Measurements from ENCODE around the gene CAMK2G.

Gene CAMK2G

DNA sequence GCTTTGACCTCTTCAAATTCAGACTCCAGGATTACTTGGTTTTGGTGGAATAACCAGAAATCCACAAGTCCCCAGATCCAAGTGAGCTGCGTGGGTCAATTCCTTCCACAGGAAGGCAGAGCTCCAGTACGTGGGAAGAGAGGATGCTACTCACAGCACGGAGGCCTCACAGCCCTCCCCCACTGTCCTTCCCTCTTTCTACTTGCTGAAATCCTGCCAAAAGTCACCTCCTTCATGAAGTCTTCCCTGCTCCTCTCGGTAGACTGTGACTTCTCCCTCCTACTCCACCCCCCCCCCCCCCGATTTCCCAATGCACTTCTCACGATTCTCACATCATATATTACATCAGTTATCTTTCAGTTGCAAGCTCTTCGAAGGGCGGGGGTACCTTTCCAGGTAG lies 12.3 kb downstream of the CAMK2G start:
- no peak for DNase-seq

DNA sequence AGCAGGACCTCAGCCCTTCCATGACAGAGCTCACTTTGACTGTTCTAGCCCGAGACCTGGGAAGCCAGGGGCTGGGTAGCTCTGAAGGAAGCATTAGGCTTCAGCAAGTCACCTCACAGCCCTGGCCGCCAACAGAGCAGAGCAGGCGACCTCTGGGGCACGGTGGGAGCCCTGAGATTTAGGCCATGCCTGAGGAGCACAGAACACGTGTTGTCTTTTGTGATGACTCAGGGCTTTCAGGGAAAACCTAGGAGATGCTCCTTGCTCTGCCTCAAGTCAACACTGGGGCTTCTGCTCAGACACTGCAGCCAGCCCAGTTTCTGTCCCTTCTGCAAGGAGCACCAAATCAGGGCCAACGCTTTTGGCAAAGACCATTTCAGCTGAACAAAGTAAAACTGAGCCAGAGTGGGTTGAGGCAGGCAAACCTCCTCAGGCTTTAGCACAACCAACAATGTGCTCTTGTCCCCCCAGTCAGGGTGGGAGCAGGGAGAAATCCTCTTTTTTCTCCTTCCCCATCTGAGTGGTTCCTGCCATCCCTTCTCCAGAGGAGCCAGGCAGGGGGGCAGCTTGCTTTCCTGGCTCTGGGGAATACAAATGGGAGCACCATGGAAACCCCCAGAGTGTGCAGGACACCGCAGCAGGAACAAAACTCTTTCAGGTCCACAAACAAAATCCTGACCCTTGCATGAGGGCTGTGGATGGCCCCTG lies 14.4 kb downstream of the CAMK2G start:
- DNase-seq, result no peak

DNA sequence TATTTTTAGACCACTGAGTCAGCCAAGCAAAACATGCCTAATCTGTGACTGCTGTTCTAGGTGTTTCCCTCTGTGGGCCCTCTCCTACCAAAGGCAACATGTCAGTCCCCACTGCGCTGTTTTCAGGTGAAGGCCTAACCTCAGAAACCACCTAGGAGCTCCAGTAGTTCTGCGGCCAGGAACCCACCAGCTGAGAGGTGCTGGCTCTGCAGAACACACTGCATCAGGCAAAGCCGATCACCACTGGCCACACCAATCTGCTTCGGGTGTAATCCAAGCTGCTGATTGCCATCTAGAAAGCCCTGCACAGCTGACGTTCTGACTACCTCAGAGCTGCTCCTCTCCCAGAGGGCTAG lies 14.9 kb downstream of the CAMK2G start:
- no peak for DNase-seq

DNA sequence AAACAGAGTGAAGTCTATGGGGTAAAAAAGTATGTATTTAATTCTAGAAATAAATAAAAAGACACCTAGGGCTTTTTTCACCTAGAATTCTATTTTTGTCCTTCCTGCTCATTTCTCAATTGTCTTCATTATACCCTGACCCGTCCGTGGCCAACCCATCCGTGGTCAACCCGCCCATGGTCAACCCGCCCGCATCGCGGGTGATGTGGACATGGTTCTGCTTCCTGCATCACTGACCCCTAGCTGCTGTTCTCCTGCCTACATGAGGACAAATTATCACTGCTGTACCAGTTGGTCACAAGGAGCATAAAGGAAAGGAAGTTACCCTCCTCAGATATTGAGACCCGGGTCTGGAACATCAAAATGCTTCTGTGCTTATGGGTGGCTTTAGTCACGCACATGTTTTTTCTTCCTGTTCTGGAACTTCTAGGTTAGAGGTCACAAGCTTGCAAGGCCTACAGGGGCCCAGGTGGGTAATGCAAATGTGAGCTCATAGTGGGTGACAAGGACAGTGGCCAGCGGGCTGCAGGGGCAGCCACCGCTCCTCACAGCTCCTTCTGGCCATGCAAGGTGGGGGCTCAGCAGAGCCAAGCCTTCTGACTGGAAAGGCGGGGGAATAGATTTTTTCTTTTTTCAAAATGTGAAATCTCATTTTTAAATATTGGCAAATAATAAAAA lies 15.5 kb downstream of the CAMK2G start:
- no peak for DNase-seq

DNA sequence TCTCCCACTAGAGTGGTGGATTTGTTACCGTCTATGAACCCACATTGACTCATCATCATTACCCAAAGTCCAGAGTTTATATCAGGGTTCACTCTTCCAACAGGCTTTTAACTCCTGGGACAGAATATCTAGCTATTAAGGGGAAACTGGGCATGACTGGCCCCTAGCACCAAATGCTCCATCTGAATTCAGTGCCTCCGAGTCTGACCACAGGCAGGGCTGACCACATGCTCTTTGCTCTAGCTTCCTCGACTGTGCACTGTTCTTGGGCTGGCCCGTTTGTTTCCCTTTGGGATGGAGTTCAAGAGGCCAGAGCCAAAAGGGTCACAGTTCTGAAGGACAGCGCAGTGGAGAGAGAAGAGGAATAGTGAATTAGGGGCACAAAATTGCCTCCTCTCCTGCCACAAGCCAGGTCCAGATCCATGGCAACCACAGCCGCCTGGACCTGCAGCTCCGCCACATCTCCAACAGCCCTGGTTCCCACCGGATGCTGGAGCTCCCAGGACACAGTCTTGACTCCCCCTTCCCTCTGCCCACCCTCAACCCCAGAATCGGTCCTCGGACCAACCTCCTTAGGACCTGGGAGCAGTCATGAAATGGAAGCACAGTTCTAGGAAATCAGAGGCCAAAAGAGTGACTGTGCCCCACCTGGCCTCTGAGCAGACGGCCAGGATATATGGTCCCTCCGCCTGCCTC lies 16.2 kb downstream of the CAMK2G start:
- DNase-seq, result no peak

DNA sequence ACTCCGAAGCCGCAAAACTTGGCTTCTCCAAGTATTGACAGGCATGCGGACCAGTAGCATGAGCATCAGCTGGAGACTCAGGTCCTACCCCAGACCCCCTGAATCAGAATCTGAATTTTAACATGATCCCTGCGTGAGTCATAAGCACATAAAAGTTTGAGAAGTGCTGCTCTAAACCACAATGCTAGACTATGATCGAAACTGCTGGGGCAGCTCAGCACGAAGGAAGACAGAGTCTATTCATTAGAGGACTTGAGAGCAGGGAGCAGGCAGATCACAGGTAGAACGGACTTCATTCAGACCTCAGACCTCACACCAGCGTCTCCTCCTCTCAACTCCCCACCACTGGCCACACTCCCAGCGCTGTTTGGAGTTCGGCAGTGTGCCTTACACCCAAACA lies 16.9 kb downstream of the CAMK2G start:
- peak; percentile 68 for DNase-seq

DNA sequence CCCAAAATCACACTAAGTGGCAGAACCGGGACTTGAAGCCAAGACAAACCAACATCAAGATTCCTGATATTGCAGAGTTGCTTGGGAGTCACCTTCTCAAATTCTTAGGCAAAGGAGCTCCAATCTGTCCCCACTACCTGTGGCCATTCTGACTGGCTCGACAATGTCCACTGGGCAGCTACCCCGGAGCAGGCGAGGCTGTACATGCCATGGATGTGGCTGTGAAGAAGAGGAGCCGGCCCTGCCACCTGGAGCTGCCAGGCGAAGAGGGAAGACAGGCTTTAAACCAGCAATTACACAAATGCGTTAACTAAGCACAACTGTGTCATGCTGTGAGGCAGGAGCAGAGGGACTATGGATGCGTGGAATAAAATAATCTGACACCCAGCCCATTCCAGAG lies 18.1 kb downstream of the CAMK2G start:
- no peak for DNase-seq

DNA sequence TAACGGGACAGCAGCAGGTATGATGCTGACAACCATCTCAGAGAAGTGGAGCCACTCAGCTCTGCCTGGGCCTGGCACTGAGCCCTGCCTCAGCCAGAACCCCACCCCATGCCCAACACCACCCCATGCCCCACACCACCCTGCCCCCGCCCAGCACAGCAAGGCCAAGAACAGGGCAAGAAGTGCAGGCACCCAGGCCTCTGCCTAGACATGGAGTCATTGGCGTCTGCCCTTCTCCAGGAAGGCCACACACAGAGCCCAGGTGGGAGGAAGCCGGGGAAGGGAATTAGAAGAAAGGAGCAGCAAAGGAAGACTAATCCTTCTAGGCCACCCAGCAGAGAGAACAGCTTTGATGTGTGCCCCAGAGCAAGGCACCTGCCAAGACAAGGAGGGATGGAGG lies 18.9 kb downstream of the CAMK2G start:
- DNase-seq, result no peak

DNA sequence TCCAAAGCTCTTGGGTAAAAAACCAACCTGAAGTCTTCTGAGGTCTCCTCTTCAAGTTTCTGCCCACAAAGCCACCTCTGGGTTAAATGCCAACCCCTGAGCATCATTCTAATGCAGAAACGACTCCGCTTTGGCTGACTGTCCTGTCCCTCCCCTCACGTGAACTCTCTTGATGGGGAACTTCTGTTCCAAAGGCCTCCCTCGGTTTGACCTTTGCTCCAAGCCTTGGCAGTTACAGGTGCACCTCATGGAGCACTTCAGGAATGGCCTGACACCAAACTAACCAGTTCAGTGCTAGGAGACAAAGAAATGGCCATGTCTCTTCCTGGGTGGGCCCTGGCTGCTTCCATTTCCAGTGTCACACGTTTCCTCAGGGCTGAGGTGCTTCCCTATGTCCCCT lies 20.0 kb downstream of the CAMK2G start:
- no peak for DNase-seq

DNA sequence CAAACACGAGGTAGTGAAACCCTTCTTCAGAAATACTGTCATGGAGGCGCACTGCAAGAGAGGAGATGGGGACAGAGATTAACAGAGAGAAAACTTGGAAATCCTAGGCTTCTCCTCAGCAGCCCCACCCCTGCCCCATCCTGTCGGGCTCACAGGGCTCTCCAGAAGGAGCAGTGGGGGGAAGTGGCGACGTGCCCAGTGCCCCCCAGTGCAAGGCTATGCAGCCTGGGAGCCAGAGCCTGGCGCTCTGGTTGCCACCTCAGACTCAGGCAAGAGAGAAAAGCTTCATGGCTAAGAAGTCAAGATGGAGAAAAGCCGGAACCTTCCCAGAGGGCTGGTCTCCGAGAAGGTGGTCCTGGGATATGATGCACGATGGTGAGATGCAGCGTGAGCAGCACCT lies 21.2 kb downstream of the CAMK2G start:
- no peak for DNase-seq

DNA sequence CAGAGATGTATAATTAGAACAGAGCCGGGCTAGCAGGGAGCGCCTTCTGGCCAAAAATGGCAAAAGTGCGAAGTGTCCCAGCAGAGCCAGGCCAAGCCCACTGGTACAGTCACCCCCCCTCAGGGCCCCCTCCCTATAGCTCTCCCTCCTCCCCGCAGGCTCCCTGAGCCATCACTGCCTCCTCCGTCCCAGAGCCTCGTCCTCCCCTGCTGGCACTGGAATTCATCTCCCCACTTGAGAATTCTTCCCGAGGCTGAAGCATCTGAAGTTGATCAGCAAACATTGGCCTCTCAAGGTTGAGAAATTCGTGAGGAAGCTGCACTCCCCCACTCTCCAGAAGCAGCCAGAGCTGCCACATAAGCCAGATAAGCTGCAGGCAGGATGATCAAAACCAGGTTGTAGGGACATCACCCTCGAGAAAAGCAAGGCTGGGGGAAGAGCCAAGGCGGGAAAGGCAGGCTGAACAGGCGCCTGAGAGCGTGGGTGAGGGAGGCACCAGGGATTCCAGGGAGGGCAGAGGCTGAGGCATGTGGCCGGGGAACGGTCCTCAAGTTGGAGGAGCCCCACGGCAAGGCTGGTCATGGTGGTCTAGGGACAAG lies 23.4 kb downstream of the CAMK2G start:
- peak; percentile 95 for DNase-seq

DNA sequence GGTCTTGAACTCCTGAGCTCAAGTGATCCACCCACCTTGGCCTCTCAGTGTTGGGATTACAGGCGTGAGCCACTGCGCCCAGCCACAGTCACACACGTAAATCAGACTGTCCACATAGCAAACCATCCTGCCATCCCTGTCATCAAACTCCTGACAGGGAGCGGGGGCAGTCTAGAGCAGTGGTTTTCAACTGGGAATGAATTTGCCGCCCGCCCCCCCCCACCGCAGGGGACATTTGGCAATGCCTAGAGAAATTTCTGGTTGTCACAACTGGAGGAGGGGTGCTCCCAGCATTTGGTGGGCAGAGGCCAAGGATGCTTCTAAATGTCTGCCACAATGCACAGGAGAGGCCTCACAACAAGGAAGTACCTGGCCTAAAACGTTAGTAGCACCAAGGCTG lies 24.1 kb downstream of the CAMK2G start:
- DNase-seq, result no peak

DNA sequence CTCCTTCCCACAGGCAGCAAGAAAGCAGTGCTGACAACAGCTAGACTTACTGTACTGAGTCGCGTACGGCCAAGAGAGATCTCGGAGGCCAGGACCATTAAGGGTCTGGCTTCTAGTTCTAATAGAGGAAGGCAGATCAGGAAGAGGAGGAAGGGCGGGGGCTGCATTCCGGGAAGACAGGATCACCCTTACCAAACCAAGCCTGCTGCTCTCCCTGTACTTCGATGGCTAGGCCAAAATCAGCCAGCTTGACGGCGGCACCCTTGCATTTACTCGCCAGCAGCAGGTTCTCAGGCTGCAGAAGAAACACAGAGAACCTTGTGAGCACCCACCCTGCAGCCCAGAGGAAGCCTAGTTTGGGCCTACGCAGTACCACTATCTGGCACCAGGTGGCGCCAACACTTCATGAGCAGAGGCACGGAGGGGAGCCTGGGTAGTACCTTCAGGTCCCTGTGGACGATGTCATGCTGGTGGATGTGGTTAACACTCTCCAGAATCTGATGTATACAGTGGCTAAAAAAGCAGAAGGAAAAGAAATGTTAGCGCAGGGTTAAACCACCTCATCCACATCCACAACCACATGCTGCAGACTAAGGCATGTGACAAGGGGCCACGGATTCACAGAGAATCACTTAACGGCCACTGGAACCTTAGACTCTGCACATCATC lies 25.4 kb downstream of the CAMK2G start:
- peak; percentile 83 for DNase-seq

DNA sequence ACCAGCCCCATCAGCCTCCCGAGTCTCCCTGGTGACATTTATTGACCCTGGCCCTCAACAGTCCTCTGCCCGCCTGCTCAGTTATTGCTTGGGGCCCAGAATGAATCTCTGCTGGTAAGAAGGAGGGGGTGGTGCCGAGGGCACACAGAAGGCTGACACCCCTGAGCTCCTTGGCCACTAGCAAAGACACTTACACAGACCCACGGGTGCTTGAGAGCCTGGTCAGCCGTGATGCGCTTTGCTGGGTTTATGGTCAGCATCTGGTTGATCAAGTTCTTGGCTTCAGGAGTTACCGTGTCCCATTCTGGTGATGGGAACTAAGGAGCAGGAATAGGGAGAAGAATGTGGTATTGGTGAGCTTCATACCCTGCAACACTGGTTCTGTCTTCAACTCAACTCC lies 27.3 kb downstream of the CAMK2G start:
- DNase-seq, result no peak

DNA sequence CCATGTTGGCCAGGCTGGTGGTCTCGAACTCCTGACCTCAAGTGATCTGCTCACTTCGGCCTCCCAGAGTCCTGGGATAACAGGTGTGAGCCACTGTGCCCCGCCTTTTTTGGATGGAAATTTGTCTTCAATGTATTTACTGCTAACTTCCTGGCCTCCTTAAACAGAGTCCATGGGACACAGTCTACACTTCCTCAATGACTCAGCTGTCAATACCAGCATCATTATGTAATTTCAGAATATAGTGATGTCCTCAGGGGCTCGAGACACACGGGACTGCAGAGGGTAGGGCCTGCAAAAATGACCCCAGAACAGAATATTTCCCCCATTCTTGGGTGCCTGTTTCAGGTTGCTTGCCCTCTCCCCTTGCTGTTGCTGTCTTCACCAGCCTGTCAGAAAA lies 31.1 kb downstream of the CAMK2G start:
- peak; percentile 12 for DNase-seq

DNA sequence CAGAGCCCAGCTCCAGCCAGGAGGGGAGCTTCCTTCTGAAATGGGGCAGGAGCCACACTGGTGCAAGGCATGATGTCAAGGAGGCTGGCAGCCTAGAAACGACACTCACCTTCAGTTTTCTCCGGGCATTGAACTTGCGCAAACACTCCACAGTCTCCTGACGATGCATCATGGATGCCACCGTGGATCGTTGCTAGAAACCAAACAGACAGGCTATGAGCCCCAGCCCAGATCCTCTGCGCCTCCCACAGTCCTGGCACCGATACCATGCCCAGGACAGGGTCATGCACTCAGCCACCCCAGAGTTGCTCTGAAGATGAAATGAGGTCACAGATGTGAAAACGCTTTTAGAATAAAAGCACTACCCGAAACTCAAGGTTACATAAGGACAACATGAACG lies 32.0 kb downstream of the CAMK2G start:
- DNase-seq, result no peak

DNA sequence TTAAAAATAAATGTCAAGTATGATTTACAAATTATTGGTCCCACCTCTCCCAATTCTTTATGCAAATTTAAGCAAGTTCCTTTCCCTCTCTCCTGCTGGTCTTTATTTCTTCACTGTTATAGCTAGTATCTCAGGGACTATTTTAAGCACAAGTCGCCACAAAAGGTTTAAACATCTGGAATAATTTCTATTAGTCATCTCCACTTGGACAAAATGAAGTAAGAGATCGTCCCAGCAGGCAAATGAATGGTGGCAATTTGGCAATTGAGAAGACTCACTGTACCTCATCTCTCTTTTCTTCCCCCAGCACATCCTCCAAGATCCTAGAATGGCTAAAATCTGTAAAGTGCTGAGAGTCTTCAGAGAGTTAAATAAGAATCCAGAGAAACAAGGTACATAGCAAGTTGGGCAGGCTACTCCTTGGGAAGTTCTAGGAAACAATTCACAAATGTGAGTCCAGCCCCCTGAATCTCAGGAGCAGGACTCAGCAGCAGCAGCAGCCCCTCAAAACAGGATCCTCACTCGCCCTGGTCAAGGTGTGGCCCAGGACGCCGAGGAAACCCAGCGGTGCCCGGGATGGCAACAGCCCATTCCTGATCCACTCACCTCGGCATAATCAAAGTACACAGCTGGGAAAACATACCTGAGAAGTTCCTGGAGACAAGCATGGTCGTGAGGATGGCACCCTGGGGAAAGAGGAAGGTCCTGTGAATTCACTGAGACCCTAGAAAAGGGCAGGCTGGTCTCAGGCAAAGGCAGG lies 32.6 kb downstream of the CAMK2G start:
- peak; percentile 30 for DNase-seq

DNA sequence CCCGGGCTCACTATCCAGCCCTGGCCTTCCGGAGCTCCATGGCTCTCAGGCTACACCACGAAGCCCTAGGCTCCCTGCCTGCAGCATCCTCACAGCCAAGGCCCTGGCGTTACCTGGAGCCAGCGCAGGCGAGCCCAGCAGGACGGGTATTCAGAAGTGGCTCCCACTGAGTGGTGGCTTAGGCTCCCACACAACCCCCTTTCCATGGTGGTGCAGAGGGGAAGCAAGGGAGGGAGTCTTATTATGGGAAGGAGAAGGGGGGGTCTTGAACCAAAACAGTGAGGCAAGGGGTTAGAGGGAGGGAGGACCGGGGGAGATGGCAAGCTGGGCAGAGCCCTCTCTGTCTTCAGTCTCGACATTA lies 33.3 kb downstream of the CAMK2G start:
- no peak for DNase-seq

DNA sequence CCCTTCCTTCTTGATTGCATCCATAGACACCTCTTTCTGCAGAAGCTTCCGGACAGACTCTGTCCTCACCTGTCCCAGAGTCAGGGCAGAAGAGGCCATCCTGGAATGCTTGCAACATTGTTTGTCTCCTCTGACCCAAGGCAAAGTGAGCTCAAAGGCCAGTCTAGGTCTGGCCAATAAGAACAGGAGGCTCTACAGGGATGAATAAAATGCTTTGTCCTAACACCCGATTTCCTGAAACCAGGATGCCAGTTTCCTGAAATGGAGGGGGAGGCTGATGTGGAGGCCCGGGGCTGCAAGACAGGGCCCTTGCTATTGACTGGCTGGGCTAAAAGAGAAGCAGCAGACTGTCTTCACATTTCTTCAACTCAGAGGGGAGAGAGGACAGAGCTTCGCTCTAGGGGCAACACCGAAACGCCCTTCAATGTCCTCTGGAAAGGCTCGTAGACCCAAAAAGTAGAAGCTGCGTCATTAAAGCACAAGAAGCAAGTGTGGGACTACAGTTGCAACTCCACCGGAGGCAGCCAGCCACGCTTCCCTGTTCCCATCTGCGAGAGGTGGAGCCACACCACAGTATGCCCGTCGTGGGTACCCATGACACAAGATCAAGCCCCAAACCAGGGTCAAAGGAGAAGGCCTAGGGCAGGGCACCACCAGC lies 33.8 kb downstream of the CAMK2G start:
- no peak for DNase-seq

DNA sequence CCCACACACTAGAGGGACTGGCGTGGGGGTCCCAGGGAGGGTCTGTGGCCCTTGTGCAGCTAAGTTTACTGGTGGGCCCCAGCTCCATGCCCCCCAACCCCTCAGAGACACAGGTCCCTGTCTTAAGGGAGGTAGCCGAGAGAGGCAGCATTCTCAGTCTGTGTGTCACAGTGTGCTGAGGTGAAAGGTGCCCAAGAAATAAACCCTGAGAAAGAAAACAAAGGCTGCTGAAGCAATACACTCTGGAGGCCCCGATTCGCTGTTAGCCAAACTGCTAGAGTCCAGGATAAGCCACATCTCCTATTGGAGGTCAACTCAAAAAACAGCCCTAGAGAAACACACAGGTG lies 34.3 kb downstream of the CAMK2G start:
- no peak for DNase-seq

DNA sequence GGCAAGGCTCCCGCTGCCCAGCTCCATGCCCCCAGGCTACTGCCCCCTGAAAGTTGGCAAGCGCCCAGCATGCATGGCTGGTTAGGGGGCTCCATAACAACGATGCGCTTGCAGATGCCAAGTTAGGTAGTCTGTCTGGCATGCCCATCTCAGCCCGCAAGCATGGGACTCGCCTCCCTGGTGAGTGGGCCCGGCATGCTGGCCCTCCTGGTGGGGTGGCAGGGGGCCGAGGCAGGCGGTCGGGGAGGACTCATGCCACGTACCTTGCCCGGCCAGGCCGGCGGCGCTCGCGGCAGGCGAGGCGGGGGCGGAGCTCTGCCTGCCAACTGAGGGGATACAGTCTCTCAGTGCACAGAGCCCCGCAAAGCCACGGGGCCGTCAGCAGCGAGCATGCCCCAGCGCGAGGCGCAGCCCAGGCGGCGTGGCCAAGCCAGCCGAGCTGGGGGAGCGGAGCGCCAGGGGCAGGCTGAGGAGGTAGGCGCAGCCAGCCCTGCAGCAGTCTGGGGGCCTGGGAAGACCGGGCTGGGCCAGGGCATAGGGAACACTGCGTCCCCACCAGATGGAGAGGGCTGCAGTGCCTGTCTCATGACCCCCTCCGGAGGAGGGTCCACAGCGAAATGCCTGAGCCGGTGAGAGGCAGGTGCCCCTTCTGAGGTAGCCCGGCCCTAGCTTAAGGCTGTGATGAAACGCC lies 34.9 kb downstream of the CAMK2G start:
- DNase-seq, result no peak

DNA sequence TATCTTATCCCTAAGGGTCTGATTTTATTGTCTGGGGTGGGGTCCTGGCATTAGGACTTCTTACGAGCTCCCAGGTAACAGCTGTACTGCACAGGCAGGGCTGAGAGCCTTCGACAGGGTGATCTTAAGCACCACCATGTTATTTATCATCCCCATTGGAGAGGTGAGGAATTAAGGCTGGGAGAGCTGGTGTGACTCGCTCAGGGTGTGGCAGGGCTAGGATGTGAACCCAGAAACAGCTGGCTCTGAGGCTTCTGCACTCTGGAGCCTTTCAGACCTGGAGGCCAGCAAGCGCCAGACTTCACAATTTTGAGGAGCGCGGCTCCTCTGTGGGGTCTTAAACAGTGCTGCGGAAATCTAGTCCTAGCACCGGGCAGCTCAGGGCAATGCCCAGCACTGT lies 35.5 kb downstream of the CAMK2G start:
- DNase-seq, result no peak
